SH-SY5Y (cell line): ENCODE measurements around the gene GSAP.

Experiments
- GATA2 ChIP-seq: IDR thresholded peaks from 2 replicates; pipeline ENCODE4 v1.6.1; 2011; ENCODE audit warnings: mild to moderate bottlenecking, low read depth, low read length
- GATA3 ChIP-seq: IDR thresholded peaks from 2 replicates; pipeline ENCODE4 v1.6.1; 2011; ENCODE audit warnings: low read depth, mild to moderate bottlenecking, low read length, moderate library complexity

DNA sequence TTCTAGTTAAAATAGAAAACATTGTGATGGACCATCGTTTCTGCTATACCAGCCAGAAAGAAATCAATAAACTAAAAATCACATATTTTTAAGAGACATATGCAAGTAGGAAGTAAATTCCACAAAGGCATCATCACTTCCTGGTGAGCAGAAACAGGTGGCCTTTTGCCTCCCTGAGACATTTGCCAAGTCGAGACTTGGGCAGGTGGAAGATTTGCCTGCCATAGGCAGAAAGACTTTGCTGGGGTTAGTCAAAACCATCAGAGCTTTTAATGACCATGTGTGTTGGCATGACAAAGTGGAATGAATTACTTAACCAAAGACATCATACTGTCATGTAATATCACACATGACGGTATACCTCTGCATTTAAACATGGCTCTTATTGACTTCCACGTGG is 150.5 kb downstream of the GSAP start:
- no peak for TF ChIP-seq GATA3
- no peak for TF ChIP-seq GATA2
